GM18858 (cell line): Measurements from ENCODE around the gene PPP4R1.

Experiments used
- ATAC-seq: cut with Tn5 transposase; IDR thresholded peaks from one replicate; pipeline ENCODE4 v1.9.1; 2021; ENCODE audit not compliant: unreplicated experiment

PPP4R1 gene

GRCh38 chr18:9516437-9517064, 97.8 kb downstream of the PPP4R1 start:
- ATAC-seq = no peak

GRCh38 chr18:9513971-9514512, 100.3 kb downstream of the PPP4R1 start:
- no peak for ATAC-seq

GRCh38 chr18:9508446-9509025, 105.8 kb downstream of the PPP4R1 start:
- ATAC-seq = no peak

GRCh38 chr18:9507565-9508088, 106.7 kb downstream of the PPP4R1 start:
- ATAC-seq = no peak

GRCh38 chr18:9506046-9506792, 108.1 kb downstream of the PPP4R1 start:
- ATAC-seq = no peak
